Stimulated activated CD8-positive, alpha-beta memory T cell treated with anti-CD3 and anti-CD28 coated beads, Interleukin-15, amount 100 ng/mL, for 48 hours (primary cell): ENCODE results near the gene TMEM185A.
"Not testable (repeated sequence)": the region's sequence is repeated elsewhere in the genome, so short reads cannot be mapped to it uniquely, and the experiment has no call there.

ENCODE experiments used
- DNase-seq, 2 donors: peaks; one replicate each; pipeline ENCODE4 v3.0.0-alpha.2; 2020; ENCODE audit warnings: low read depth in 2 of 2

The TMEM185A gene

DNA sequence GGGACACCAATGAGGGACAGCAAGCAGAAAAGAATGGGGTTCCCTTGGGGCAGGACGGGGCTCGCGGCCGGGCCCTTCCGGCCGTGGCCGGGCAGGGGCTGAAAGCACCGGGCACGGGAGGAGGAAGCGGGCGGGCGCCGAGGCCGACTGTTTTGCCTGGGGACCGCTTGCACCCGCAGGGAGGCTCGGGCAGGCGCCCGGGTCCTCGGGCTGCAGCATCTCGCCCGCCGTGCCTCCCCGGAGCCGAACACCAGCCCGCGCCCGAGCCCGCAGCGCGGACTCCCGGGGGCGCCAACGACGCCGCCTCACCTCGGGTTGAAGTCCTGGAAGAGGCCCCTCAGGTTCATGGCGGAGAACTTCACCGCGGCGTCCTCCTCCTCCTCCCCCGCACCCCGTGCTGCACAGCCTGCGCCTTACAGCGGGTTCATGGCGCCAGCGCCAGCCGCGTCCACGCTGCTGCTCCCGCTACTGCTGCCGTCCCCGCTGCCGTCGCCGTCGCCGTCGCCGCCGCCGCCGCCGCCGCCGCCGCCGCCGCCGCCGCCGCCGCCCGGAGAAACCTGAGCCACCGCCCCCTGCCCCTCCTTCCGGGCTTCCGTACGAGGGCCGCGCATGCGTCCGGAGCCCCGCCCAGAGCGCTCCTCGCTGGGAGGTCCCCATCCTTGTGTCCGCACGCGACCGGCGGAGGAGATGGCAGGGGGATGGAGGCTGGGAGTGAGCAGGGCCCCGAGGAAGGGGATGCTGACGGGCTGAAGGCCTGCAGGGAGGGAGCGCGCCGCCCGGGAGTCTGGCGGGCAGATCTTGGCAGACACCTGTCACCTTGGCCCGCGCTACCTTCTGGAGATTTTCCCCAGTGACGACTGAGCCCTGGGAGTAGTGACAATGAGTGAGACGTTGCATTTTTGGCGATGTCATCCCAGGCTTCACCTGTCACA, at the start of gene TMEM185A:
TSS of gene TMEM185A (minus strand) at position 559 of the 932 bp plus-strand sequence. CDS start at position 347, 212 bp downstream.
- DNase-seq: peak; percentile 63 to 64

DNA sequence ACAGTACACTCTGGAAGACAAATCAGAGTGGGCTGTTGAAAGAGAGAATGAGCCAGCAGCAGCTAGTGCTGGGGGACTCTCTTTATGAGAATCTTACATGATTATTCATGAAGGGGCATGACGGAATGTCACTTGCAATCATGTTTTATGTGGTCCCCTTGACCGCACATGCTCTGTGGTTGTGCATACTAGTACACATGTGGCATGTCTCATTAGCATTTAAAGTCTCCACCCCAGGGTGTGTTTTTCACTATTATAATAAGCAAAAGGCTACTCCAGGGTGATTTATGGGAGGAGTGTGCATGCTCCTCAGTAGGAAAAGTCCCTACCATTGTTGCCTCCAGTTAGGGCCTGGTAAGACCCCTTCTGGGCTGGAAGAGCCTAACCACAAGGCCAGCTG, 49.6 kb upstream of the TMEM185A start:
- no peak for DNase-seq

DNA sequence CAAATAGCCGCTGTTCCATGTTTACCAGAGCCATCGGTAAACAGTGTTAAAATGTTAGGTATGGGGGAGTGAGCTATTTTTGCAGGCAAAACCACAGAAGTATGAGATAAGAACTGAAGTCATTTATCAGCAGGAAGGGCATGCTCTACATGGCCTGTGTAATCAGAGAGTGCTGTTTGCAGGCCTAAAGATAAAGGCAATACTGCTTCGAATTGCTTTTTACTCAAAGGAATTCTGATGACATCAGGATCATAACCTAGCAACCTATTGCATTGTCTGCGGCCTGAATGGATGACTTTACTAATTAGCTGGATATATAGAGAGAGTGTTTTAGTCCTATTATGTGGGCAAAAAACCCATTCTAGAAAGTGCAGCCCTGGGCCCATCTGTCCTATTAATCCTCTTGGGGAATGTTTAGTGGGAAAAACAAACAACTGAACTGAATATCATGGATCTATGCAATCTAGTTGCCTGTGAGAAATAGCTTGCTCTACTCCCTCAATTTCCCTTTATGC, 47.6 kb upstream of the TMEM185A start:
- not testable (repeated sequence) for DNase-seq

DNA sequence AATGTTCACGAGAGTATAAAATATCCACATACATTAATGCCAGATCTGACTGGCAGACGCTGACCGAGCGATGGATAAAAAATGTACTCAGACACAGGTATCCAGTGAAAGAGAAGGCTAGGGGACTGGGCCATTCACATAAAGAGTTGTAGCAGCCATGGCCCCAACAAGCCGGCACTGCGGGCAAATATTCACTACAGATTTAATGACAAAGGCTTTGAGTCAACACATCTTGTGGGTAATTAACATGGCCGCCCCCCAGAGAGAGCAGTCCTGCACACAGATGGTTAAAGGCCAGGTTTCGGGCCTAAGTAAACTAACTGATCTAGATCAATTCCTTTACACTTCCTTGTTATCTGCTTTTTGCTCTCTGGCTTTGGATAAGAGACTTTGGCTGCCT, 44.0 kb upstream of the TMEM185A start:
- DNase-seq: not testable (repeated sequence)

DNA sequence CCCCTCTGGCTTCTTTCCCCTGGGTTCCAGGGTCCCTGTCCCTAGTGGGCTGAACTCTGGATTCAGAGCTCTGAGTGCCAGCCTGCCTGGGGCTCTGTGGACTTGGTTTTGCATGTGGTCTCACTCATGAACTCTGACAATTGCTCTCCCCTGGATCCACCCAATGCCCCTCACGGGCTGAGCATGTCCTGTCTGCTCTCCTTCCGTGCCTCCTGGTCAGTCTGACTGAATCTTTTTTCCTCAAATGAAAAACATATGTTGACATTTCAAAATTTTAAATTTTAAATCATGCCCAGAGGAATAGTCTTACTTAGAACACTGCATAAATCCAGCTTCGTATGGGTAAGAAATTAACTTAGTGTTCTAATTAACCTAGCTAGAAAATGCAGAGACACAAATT, 43.5 kb upstream of the TMEM185A start:
- DNase-seq: not testable (repeated sequence)

DNA sequence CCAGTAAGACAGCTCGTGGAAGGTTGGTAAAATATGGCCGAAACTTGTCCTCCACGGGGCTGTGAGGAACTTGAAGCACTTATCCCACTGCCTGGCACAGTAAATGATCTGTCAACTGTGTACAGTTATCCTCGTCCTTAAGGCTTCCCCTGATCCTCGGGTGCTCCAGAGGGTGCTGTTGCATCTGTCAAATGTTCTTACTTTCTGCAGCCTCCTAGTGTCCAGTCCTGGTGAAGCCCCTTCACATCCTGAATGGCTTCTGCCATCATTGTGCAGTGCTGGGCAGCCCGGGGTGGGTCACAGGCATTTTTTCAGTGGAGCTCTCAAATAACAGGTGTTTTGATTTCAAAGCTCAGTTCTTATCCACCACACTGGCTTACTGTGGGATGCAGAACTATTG, 29.0 kb upstream of the TMEM185A start:
- DNase-seq: not testable (repeated sequence)

DNA sequence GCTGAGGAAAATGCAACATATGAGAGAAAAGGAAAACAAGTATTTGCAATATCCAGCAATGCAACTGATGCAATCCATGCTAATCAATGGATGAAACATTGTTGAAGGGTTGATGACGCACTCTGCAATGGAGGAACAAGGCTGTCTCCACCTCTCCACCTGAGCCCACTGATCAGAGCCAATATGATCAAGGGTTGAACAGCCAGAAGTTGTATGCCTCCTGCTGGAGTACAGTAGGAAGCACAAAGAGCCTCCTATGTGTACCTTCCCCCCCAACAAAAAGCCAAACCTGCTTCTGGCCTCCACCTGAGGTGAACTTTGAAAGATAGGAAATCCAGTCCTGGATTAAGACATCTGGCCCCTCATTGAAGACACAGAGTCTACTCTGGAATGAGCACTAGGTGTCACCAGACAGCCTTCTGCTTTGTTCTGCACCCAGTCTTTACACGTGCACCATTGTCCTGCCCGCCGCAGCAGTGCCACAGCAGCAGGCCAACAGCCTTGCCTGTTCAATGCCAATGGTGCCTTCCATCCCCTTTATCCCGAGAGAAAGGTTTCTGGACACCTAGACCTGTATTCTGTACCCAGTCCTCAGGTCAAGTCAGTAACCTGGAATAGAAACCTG, 24.8 kb upstream of the TMEM185A start:
- not testable (repeated sequence) for DNase-seq

DNA sequence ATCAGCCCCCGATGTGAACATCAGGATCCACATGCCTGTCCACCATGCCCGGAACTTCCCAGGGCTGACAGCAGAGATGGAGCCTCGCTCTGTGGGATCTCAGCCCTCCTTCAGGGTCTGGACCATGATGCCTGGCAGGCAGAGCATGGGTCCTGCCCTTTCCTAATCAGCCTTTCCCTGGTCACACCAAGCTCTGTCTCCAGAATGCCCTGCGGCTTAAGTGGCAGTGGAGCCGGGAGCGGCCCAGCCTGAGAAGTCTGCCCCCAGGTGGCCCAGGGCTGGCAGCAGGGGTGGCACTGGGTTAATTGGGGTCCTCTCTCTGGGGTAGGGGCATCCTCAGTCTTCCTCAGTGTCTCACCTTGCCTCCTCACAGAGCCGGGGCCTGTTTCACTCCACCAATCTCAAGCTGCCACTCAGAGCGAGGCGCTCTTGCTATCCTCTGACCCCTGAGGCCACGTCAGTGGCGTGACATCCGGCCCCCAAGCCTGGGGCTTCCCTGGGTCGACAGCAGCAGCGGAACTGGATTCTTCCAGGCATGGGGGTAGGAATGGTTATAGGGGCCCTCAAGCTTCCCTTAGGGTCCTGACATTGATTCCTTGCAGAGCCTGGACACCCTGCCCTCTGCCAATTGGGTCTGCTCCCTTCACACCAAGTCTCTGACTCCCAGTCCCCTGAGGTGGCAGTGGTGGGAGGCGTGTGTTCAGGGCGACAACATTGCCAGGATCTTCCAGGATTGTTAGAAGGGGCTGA, 20.8 kb upstream of the TMEM185A start:
- DNase-seq: no peak

DNA sequence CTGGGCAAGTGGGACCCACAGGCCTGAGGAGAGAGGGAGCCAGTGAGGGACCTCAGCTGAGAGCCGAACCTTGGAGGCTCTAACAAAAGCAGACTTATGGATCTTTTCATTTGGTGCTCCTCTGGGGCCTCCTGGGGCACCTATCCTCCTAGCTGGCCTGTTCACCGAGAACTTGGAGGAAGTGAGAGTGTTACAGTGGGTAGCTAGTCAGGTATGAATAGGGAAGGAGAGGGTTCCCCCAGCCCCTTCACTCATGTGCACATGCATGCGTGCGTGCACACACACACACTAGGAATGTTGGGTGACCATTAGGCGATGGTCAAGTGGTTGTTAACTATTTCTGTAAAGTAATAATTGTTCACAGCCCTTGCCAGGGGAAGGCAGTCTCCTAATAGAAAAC, 18.6 kb upstream of the TMEM185A start:
- DNase-seq: no peak

DNA sequence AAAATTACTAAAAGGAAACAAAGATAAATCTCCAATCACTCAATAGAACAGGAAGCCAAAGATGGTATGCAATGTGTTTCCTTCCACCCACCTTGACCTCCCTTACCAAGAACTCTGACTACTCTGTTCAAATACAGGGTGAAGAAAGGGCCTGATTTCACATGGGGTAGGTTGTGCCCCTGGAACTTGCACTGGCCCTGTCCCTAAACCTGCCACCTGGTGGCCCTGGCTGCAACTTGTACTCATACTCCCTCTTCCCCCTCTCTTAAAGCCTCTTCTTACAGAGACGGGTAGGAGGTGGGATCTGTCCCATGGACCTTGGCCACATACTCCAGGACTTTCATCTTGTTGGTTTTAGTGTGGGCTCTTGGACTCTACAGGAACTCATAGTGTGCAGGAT, 17.3 kb upstream of the TMEM185A start:
- no peak for DNase-seq

DNA sequence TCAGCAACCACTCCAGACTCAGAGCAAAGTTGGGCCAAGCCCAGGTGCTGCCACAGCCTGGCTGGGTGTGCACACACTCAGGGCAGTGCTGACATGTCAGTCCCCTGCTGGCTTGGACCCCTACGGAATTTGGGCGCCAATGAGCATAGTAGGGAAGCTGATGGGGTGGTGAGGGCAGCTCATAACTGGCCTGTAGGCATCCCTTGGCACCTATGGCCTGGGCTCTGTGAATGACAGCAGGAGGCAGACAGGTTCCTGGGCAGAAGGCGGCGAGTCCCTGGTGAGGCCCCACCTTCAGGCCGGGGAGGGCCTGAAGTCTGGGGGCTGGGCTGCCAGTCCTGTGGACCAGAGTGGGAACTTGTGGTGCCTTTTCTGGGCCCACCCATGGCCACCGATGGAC, 15.9 kb upstream of the TMEM185A start:
- no peak for DNase-seq

DNA sequence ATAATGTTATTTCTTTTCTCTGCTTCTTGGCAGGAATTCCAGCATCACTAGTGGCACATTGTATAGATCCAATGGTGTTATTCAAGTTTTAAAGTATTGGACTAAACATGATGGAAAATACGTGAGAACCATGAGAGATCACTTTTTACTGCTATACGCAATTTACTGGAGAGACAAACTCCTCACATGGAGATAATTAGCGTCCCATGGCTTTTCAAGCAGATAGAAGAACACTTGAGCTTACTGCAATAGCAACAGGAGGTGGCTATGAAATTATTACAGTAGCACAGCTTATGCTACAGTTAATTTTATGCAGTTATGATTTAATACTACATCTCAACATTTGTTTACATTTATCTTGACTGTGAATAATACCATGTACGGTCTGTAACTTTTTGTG, 11.9 kb upstream of the TMEM185A start:
- DNase-seq: no peak

DNA sequence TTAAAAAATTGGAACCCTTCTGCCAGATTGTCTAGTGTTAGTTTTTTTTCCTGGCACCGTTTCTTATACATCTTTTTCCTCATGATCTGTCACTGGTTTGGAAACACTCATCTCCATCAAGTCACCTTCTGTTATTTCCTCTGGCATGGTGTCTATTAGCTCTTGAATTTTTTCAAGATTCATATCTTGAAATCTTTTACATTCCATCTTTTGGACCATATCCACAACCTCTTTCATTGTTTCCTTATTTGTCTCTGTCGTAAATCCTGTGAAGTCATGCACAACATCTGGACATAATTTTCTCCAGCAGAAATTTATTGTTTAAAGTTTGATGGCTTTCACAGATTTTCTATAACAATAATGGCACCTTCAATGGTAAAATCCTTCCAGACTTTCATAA, 10.2 kb upstream of the TMEM185A start:
- DNase-seq: no peak

DNA sequence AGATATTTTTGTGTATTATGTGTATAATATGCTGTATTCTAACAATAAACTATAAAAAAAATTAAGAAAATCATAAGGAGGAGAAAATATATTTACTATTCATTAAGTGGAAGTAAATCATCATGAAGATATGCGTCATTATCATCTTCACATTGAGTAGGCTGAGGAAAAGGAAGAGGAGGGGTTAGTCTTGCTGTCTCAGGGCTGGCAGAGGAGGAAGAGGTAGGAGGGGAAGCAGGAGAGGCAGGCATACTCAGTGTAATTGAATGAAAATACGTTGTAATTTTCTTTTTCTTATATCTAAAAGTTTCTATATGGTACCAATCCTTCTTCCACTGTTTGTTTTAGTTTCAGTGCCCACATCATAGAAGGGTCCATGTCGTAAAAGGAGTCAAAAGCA, 9.8 kb upstream of the TMEM185A start:
- no peak for DNase-seq

DNA sequence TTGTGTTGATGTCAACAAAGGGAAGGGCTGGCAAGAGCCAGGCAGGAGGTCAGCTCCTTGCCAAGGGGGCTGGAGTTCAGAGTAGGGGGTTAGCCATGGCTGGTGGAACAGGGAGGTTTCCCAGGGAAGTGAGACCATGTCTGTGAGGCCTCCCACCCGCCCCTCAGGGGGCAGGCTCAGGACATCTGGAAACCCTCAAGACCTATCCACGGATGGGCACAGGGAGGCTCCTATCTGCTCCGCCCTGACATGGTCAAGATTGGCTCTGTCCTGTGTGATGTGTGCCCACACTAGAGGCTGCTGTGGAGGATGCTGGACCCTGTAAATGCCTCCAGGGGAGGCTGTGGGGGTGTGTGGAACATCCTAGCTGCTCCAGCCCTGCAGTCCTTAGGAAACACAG, 8.0 kb upstream of the TMEM185A start:
- DNase-seq: no peak

DNA sequence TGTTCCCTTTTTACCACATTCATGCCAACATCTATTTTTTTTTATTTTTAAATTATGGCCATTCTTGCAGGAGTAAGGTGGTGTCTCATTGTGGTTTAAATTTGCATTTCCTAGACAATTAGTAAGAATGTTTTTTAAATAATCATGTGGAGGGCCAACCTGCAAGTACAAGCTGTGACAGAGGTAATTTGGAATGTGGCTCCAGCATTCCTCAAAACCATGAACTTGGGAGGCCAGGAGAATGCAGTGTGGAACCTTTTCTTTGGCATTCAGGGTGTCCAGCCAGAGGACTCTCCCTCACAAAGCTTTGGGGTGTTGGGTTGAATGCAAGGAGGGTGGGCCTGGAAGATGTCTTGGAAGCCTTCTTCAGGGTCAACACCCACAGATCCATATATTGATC, 7.3 kb upstream of the TMEM185A start:
- no peak for DNase-seq

DNA sequence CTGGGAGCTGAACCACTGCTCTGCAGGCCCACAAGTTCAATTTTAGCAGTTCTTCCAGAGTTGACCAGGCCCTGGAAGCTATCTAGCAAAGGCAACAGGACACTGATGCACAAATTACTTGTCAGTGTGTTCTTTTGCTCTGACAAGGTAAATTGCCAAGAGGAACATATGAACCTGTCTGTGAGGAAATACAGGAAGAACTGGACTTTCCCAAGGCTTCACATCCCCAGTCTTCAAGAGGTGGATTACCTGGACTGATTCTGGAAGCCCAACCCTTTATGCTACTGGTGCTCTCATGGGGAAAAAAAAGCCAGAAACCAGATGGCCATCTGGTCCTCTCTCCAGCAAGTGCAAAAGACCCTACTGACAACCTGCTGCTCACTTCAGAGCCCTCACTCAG, 1.9 kb upstream of the TMEM185A start:
- DNase-seq: no peak

DNA sequence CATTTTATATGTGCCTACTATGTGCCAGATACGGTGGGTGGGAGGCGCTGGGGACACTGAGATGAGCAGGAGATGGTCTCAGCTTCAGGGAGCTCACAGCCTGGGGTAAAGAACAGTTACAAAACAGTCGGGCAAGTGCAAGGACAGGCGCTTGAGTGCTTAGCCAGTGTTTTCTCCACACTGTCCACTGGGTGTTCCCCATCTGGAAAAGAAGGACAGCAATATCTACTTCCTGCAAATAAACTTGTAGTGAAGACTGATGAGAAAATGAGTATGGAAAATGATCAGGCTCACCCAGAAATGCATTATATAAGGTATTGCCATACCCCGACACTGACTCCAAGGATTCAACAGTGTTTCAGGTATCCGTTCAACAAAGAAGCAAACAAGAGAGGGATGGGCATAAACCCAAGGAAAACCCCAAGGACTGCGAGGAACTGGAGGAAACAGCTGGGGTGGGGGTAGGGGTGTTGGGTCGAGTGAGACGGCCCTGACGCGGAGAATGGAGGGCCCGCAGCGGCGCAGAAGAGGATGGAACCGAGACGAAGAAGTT, 835 bp downstream of the TMEM185A start:
- DNase-seq: no peak

DNA sequence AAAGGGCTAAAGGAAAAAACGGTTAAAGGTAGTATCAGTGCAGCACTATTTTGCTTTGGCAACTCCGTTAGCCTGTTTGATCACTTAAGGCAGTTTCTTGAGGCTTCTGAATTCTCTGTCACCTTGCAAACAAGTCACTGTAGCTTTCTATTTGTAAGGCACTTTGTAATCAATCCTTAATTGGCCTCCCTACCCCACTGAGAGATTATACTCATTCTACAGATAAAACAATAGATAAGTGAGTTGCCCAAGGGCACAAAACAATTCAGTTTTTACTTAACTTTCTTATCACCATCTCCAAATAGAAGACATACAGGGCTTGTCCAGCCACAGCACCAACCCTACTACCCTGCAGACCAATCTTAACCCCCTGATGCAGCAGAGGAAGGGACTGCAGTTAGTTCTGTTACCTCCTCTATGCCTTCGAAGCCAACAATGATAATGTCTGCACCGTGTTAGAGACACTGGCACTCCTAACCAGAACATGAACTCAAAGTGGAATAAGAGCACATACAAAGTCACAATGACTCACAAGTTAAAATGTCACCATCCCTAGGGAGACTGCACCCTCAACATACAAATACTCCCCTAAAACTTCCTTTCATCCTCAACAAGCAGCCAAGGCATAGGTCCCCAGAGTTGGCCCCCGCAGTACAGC, 1.7 kb downstream of the TMEM185A start:
- no peak for DNase-seq

DNA sequence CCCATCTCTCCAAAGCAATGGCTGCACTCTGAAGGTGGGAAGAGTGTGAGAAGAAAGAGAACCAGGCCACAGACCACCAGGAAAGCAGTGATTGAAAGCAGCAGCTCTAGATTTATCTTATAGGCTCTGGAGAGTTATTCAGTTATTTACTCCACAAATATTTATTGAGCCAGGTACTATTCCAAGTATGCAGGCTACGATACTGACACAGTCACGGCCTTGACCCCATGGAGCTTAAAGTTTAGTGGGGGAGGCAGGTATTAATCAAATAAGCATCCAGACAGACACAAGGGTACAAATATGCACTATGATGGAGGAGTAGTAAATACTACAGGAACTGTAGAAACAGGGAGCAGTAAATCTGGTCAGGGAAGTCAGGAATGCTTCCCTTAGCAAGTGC, 2.8 kb downstream of the TMEM185A start:
- DNase-seq: no peak

DNA sequence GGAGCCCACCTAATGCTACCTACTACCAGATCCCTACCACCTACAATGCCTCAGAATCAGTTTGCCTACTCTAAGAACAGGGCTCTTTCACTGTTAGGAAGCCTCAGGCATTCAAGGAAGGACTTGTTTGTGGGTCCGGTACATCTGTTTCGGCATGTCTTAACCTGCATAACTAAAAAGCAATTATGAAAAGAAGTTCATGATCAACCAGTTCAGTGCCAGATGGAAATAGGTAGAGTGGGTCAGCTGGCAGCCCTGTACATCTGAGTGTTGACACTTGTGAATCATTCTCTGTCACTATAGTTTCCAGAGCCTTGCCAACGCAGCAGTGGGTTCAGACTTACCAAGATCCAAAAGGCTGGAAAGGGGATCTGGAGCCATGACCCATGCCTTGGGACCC, 3.3 kb downstream of the TMEM185A start:
- no peak for DNase-seq
